DOHH2 (cell line): ENCODE data around the gene DAGLA.

Source experiments
- H3F3A ChIP-seq: fragments of 200-600 bp; sonication (generic), shearing (Covaris generic); 2 replicates; pipeline ENCODE4 v1.6.0; 2016; ENCODE audit warnings: antibody characterized with exemption, mild to moderate bottlenecking; ENCODE audit not compliant: control insufficient read depth, insufficient read depth
- H3K27ac ChIP-seq: fragments of 200-600 bp; sonication (generic); 2 replicates; pipeline ENCODE4 v1.5.1; 2014; ENCODE audit warnings: low read depth, mild to moderate bottlenecking, low read length, moderate library complexity
- H3K27me3 ChIP-seq: fragments of 200-600 bp; sonication (generic); 2 replicates; pipeline ENCODE4 v1.6.1; 2014; ENCODE audit warnings: mild to moderate bottlenecking, low read length, mixed read lengths; ENCODE audit not compliant: control insufficient read depth
- H3K36me3 ChIP-seq: fragments of 200-600 bp; sonication (generic); 2 replicates; pipeline ENCODE4 v1.6.1; 2014; ENCODE audit warnings: mild to moderate bottlenecking, low read length, moderate library complexity, mixed read lengths; ENCODE audit not compliant: control insufficient read depth
- H3K4me1 ChIP-seq: fragments of 200-600 bp; sonication (generic); 2 replicates; pipeline ENCODE4 v1.6.1; 2014; ENCODE audit warnings: mild to moderate bottlenecking, low read length, mixed read lengths; ENCODE audit not compliant: control insufficient read depth
- H3K4me2 ChIP-seq: fragments of 200-600 bp; sonication (generic); 2 replicates; pipeline ENCODE4 v1.6.0; 2014; ENCODE audit warnings: mild to moderate bottlenecking, low read length, moderate library complexity
- H3K4me3 ChIP-seq: fragments of 200-600 bp; sonication (generic); 2 replicates; pipeline ENCODE4 v1.5.1; 2014; ENCODE audit warnings: mild to moderate bottlenecking, low read length, mixed read lengths
- H3K79me2 ChIP-seq: fragments of 200-600 bp; sonication (generic); 2 replicates; pipeline ENCODE4 v1.6.1; 2014; ENCODE audit warnings: mild to moderate bottlenecking, low read length, mixed read lengths; ENCODE audit not compliant: control insufficient read depth
- H3K9me2 ChIP-seq: fragments of 200-600 bp; sonication (generic); replicated peaks from 2 replicates; pipeline ENCODE4 v1.6.1; 2014; ENCODE audit warnings: mild to moderate bottlenecking, low read length, mixed read lengths; ENCODE audit not compliant: control insufficient read depth
- H3K9me3 ChIP-seq: fragments of 200-600 bp; sonication (generic); 2 replicates; pipeline ENCODE4 v1.6.1; 2014; ENCODE audit warnings: antibody characterized with exemption, low read length, mixed read lengths; ENCODE audit not compliant: control insufficient read depth, insufficient read depth
- H4K20me1 ChIP-seq: fragments of 200-600 bp; sonication (generic); 2 replicates; pipeline ENCODE4 v1.6.0; 2014; ENCODE audit warnings: low read depth, mild to moderate bottlenecking, antibody characterized with exemption, low read length, moderate library complexity; ENCODE audit not compliant: control insufficient read depth, insufficient read depth
- EZH2phosphoT487 ChIP-seq: fragments of 200-600 bp; sonication (generic); IDR thresholded peaks from 2 replicates; pipeline ENCODE4 v1.6.1; 2017; ENCODE audit warnings: borderline replicate concordance, mild to moderate bottlenecking, antibody characterized with exemption, low read length, moderate library complexity, mixed read lengths
- TF ChIP-seq, protein P1 (sequence below): fragments of 200-600 bp; sonication (generic); IDR thresholded peaks from one replicate; pipeline ENCODE4 v1.5.1; 2014; ENCODE audit warnings: antibody characterized with exemption, mild to moderate bottlenecking, low read depth, low read length; ENCODE audit not compliant: poor library complexity, severe bottlenecking

Gene DAGLA

DNA sequence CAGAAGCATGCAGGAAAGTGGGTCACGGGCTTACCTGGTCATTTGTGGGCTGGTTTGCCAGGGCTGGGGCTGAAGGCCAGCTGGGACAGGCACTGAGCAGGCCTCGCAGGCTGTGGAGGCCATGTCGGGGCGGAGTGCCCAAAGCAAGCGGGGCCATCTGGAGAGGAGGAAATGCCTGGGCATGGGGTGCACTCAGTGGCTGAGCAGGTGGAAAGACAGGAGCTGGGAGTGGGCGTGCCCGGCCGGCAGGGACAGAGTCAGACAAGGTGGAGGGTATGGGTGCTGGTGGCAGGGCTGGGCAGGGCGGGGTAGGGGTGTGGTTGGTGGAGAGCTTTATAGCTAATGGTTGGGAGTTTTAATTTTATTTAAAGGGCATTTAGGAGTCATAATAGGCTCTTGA is 27.4 kb downstream of the DAGLA start:
- Histone ChIP-seq H3K27me3 (no peaks in the 10 kb centered on the region), H3K4me2 (no peak overlapping the region), H4K20me1 (no peaks in the 10 kb centered on the region), H3F3A (no peaks in the 10 kb centered on the region), H3K79me2 (no peaks in the 10 kb centered on the region), H3K9me2 (no peaks in the 10 kb centered on the region), H3K27ac (no peak overlapping the region), H3K4me3 (no peak overlapping the region), H3K9me3 (no peaks in the 10 kb centered on the region), H3K4me1 (no peaks in the 10 kb centered on the region), H3K36me3 (no peaks in the 10 kb centered on the region)
- TF ChIP-seq, protein P1, sequence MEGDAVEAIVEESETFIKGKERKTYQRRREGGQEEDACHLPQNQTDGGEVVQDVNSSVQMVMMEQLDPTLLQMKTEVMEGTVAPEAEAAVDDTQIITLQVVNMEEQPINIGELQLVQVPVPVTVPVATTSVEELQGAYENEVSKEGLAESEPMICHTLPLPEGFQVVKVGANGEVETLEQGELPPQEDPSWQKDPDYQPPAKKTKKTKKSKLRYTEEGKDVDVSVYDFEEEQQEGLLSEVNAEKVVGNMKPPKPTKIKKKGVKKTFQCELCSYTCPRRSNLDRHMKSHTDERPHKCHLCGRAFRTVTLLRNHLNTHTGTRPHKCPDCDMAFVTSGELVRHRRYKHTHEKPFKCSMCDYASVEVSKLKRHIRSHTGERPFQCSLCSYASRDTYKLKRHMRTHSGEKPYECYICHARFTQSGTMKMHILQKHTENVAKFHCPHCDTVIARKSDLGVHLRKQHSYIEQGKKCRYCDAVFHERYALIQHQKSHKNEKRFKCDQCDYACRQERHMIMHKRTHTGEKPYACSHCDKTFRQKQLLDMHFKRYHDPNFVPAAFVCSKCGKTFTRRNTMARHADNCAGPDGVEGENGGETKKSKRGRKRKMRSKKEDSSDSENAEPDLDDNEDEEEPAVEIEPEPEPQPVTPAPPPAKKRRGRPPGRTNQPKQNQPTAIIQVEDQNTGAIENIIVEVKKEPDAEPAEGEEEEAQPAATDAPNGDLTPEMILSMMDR: no peak
- no peak for TF ChIP-seq EZH2phosphoT487

- H3K4me2 ChIP-seq: no peak overlapping the region
- TF ChIP-seq, protein P1: no peak
- no peak for TF ChIP-seq EZH2phosphoT487
These were observed 28.9 kb downstream of the DAGLA start for GRCh38 chr11:61709110-61709509.

DNA sequence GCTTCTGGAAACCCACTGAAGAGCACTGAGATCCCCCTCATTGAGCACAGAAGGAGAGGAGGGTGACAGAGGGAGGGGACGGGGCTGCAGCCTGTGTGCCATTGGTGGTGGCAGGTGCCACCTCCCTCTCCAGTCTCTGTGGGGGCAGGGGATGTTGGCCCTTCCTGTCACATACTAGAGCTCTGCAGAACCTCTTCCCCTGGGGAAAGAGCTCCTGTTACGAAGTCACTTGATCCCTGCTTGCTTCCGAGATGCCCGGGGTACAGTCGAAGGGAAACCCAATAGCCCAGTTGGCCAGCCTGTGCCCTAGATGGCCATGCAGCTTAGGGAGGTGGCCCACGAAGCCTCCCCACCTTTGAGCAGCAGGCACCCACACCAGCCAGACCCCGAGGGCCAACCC is 29.4 kb downstream of the DAGLA start:
- TF ChIP-seq EZH2phosphoT487: no peak
- TF ChIP-seq, protein P1: no peak
- Histone ChIP-seq H3K9me3 (no peaks in the 10 kb centered on the region), H3K4me2 (no peak overlapping the region), H3K4me3 (no peak overlapping the region), H3K36me3 (no peaks in the 10 kb centered on the region), H3K27me3 (no peaks in the 10 kb centered on the region), H4K20me1 (no peaks in the 10 kb centered on the region), H3K27ac (no peak overlapping the region), H3K9me2 (no peaks in the 10 kb centered on the region), H3K79me2 (no peaks in the 10 kb centered on the region), H3F3A (no peaks in the 10 kb centered on the region), H3K4me1 (no peaks in the 10 kb centered on the region)

More at GRCh38 chr11:61709110-61709509, 28.9 kb downstream of the DAGLA start:
- Histone ChIP-seq H3K27me3 (no peaks in the 10 kb centered on the region), H3K4me3 (no peak overlapping the region), H3F3A (no peaks in the 10 kb centered on the region), H3K36me3 (no peaks in the 10 kb centered on the region), H3K9me3 (no peaks in the 10 kb centered on the region), H4K20me1 (no peaks in the 10 kb centered on the region), H3K9me2 (no peaks in the 10 kb centered on the region), H3K79me2 (no peaks in the 10 kb centered on the region), H3K4me1 (no peaks in the 10 kb centered on the region), H3K27ac (no peak overlapping the region)

GRCh38 chr11:61710019-61710418 is 29.8 kb downstream of the DAGLA start:
- Histone ChIP-seq H3K79me2 (no peaks in the 10 kb centered on the region), H3K4me1 (no peaks in the 10 kb centered on the region), H3K4me2 (no peak overlapping the region), H3K36me3 (no peaks in the 10 kb centered on the region), H3K27ac (no peak overlapping the region), H3F3A (no peaks in the 10 kb centered on the region), H3K27me3 (no peaks in the 10 kb centered on the region), H3K4me3 (no peak overlapping the region), H3K9me3 (no peaks in the 10 kb centered on the region), H4K20me1 (no peaks in the 10 kb centered on the region), H3K9me2 (no peaks in the 10 kb centered on the region)
- TF ChIP-seq, protein P1: no peak
- no peak for TF ChIP-seq EZH2phosphoT487
